Lower leg skin (tissue), 4 donors: ENCODE data around the gene PPP1R27. TPM values are rescaled to one million over a fixed set of nuclear protein-coding genes. Genes with fewer than 3 reads are reported as not detected.

ENCODE experiments used
- DNase-seq, 2 donors: peaks; one replicate each; pipeline ENCODE4 v3.0.0-alpha.2; 2019; ENCODE audit warnings: low spot score in 2 of 2
- H3K4me3 ChIP-seq: fragments of 200-600 bp; sonication (generic); 2 replicates; pipeline ENCODE4 v1.5.1; 2017; ENCODE audit warnings: mild to moderate bottlenecking, low read depth; ENCODE audit not compliant: poor library complexity, severe bottlenecking
- POLR2A ChIP-seq, 2 donors: fragments of 450-650 bp; IDR thresholded peaks; one replicate each; pipeline ENCODE4 v1.6.1; 2016 to 2017; ENCODE audit warnings: antibody characterized with exemption in 2 of 2, mild to moderate bottlenecking in 1 of 2, moderate library complexity in 1 of 2
- WGBS, 2 donors: methylation state at CpG; one replicate each; pipeline ENCODE4 v1.1.5; 2018; 5-methylcytosine and 5-hydroxymethylcytosine counted together
- intact Hi-C: fragments of 100-400 bp; cut with DNase I; formaldehyde crosslinking; loops from one replicate; pipeline ENCODE4 v1.15.0; 2023; ENCODE audit warnings: low total_unique reads
- total RNA-seq, 4 donors: library from RNA; depleted of rRNA; stranded (reverse); fragments of >200 nt; gene quantifications; one replicate each; pipeline ENCODE4 v1.1.0, GENCODE V29; 2016
- TF ChIP-seq, protein P1 (sequence below), 3 donors: fragments of 450-650 bp; IDR thresholded peaks; one replicate each; pipeline ENCODE4 v1.5.1; 2016; ENCODE audit warnings: antibody characterized with exemption in 3 of 3, mild to moderate bottlenecking in 3 of 3, moderate library complexity in 2 of 3

Gene PPP1R27
- total RNA-seq, 4 donors from 2014 or later, result 0.36 TPM; not detected in 3

DNA sequence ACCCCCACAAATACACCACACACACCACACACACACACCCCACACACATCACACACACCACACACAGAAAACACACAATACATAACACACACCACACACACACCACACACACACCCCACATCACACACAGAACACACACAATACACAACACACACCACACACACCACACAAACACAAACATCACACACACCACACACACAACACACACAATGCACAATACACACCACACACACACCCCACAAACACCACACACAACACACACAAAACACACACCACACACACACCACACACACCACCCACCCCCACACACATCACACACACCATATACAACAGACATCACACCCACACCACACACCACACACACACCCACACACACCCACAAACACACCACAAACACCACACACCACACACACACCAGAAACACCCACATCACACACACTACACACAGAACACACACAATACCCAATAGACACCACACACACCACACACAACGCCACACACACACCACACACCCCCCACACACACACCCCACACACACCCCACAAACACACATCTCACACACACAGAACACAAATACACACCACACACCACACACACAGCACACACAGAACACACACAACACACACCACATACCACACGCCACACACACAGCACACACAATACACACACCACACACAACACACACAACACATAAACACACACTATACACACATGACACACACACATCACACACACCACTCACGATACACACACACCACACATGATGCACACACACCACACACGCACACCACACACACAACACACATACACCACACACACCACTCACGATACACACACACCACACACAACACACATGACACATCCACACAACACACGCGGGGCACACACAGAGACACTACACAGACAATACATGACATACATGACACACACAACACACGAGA lies 41.9 kb downstream of the PPP1R27 start:
- 86 to 90% methylated on average over 8 of the region's 8 CpGs for WGBS, 2 donors
- DNase-seq, result no peak

More for the DNA sequence above, 41.9 kb downstream of the PPP1R27 start:
- no peak for TF ChIP-seq POLR2A (IDR thresholded peaks at IDR 0.05)
- TF ChIP-seq, protein P1, sequence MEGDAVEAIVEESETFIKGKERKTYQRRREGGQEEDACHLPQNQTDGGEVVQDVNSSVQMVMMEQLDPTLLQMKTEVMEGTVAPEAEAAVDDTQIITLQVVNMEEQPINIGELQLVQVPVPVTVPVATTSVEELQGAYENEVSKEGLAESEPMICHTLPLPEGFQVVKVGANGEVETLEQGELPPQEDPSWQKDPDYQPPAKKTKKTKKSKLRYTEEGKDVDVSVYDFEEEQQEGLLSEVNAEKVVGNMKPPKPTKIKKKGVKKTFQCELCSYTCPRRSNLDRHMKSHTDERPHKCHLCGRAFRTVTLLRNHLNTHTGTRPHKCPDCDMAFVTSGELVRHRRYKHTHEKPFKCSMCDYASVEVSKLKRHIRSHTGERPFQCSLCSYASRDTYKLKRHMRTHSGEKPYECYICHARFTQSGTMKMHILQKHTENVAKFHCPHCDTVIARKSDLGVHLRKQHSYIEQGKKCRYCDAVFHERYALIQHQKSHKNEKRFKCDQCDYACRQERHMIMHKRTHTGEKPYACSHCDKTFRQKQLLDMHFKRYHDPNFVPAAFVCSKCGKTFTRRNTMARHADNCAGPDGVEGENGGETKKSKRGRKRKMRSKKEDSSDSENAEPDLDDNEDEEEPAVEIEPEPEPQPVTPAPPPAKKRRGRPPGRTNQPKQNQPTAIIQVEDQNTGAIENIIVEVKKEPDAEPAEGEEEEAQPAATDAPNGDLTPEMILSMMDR (IDR thresholded peaks at IDR 0.05), result peak in 1 of 3 donors; percentile 72
- intact Hi-C loops, result no loop called here
- no peak overlapping the region for H3K4me3 ChIP-seq

Other genes with a start within 250 kb of the PPP1R27 start
- gene NPLOC4, start 197.9 kb downstream of the PPP1R27 start, total RNA-seq, result 10 to 100 TPM; 49.3 to 78.7 (median 67.8) TPM
- 1 to 10 TPM in 2 of 4 donors, under 1 TPM in 1, not detected in 1; 0.57 to 2.5 (median 1.6) TPM for gene TSPAN10, start 197.9 kb downstream of the PPP1R27 start, total RNA-seq
- 1 to 10 TPM in 2 of 4 donors, under 1 TPM in 1, not detected in 1; 0.30 to 8.9 (median 1.1) TPM for gene PDE6G, start 178.5 kb downstream of the PPP1R27 start, total RNA-seq
- gene OXLD1, start 168.4 kb downstream of the PPP1R27 start, total RNA-seq, result 10 to 100 TPM; 33.5 to 68.3 (median 48.2) TPM
- gene CCDC137, start 168.3 kb downstream of the PPP1R27 start, total RNA-seq, result 10 to 100 TPM; 19.7 to 35.2 (median 28.3) TPM
- gene ARL16, start 151.3 kb downstream of the PPP1R27 start, total RNA-seq, result 10 to 100 TPM; 29.2 to 45.1 (median 36.2) TPM
- gene HGS, start 151.0 kb downstream of the PPP1R27 start, total RNA-seq, result 100 to 1,000 TPM in 1 of 4 donors, 10 to 100 TPM in 3; 87.0 to 160 (median 92.1) TPM
- gene MRPL12, start 131.7 kb downstream of the PPP1R27 start, total RNA-seq, result 10 to 100 TPM; 39.5 to 64.0 (median 43.1) TPM
- 10 to 100 TPM; 23.4 to 30.6 (median 25.9) TPM for gene SLC25A10, start 122.8 kb downstream of the PPP1R27 start, total RNA-seq
- gene GCGR, start 30.9 kb downstream of the PPP1R27 start, total RNA-seq, result under 1 TPM; 0.16 to 0.71 (median 0.47) TPM
- gene MCRIP1, start 1.8 kb downstream of the PPP1R27 start, total RNA-seq, result 10 to 100 TPM; 21.6 to 41.0 (median 28.8) TPM
- 100 to 1,000 TPM; 685 to 999 (median 839) TPM for gene P4HB, start 25.5 kb upstream of the PPP1R27 start, total RNA-seq
- 100 to 1,000 TPM; 144 to 280 (median 201) TPM for gene ARHGDIA, start 36.3 kb upstream of the PPP1R27 start, total RNA-seq
- 100 to 1,000 TPM in 1 of 4 donors, 10 to 100 TPM in 3; 69.4 to 116 (median 79.7) TPM for gene ALYREF, start 56.5 kb upstream of the PPP1R27 start, total RNA-seq
- 100 to 1,000 TPM in 2 of 4 donors, 10 to 100 TPM in 2; 92.3 to 152 (median 107) TPM for gene ANAPC11, start 56.7 kb upstream of the PPP1R27 start, total RNA-seq
- 1 to 10 TPM in 2 of 4 donors, under 1 TPM in 1, not detected in 1; 0.71 to 3.3 (median 2.0) TPM for gene NPB, start 67.2 kb upstream of the PPP1R27 start, total RNA-seq
- 10 to 100 TPM; 16.2 to 37.0 (median 25.3) TPM for gene PCYT2, start 76.3 kb upstream of the PPP1R27 start, total RNA-seq
- gene SIRT7, start 83.1 kb upstream of the PPP1R27 start, total RNA-seq, result 10 to 100 TPM; 32.0 to 44.6 (median 38.0) TPM
- 10 to 100 TPM; 17.4 to 23.2 (median 19.7) TPM for gene MAFG, start 92.7 kb upstream of the PPP1R27 start, total RNA-seq
- 10 to 100 TPM in 1 of 4 donors, 1 to 10 TPM in 3; 4.2 to 13.5 (median 8.3) TPM for gene PYCR1, start 102.2 kb upstream of the PPP1R27 start, total RNA-seq
- not detected for gene MYADML2, start 112.2 kb upstream of the PPP1R27 start, total RNA-seq
- 1 to 10 TPM in 3 of 4 donors, under 1 TPM in 1; 0.89 to 3.5 (median 2.1) TPM for gene NOTUM, start 126.1 kb upstream of the PPP1R27 start, total RNA-seq
- 10 to 100 TPM; 24.0 to 31.5 (median 27.4) TPM for gene ASPSCR1, start 142.6 kb upstream of the PPP1R27 start, total RNA-seq
- gene CENPX, start 187.8 kb upstream of the PPP1R27 start, total RNA-seq, result 10 to 100 TPM; 64.8 to 79.7 (median 71.2) TPM
- 10 to 100 TPM; 16.7 to 18.3 (median 17.6) TPM for gene LRRC45, start 188.3 kb upstream of the PPP1R27 start, total RNA-seq
- 10 to 100 TPM in 2 of 4 donors, 1 to 10 TPM in 2; 8.2 to 16.8 (median 10.0) TPM for gene RAC3, start 196.6 kb upstream of the PPP1R27 start, total RNA-seq
- gene DCXR, start 202.6 kb upstream of the PPP1R27 start, total RNA-seq, result 100 to 1,000 TPM; 124 to 199 (median 149) TPM
- 10 to 100 TPM; 44.8 to 83.7 (median 50.9) TPM for gene RFNG, start 216.8 kb upstream of the PPP1R27 start, total RNA-seq
- 10 to 100 TPM; 57.2 to 99.3 (median 79.1) TPM for gene GPS1, start 216.8 kb upstream of the PPP1R27 start, total RNA-seq
- 100 to 1,000 TPM in 1 of 4 donors, 10 to 100 TPM in 3; 65.8 to 113 (median 89.8) TPM for gene DUS1L, start 230.8 kb upstream of the PPP1R27 start, total RNA-seq